Esophagus squamous epithelium (tissue), 5 donors: ENCODE results near the gene TICRR. TPM values are rescaled to one million over a fixed set of nuclear protein-coding genes. Genes with fewer than 3 reads are reported as not detected.

Experiments
- DNase-seq: peaks from one replicate; lab custom pipeline; 2025; lab: John Stamatoyannopoulos, UW
- H3K27ac ChIP-seq, 4 donors: fragments of 200-600 bp; sonication (generic); one replicate each; pipeline ENCODE4 v1.5.1; 2016 to 2019; ENCODE audit warnings: mild to moderate bottlenecking in 1 of 4
- H3K27me3 ChIP-seq, 4 donors: fragments of 200-600 bp; sonication (generic); 1 replicate in 3 of 4; 2 replicates in 1 of 4; pipeline versions ENCODE4 v1.5.1 to v1.6.0; 2017 to 2021; ENCODE audit warnings: antibody characterized with exemption in 1 of 4
- H3K36me3 ChIP-seq, 3 donors: fragments of 200-600 bp; sonication (generic); one replicate each; pipeline ENCODE4 v1.5.1; 2016 to 2019
- H3K4me1 ChIP-seq, 3 donors: fragments of 200-600 bp; sonication (generic); one replicate each; pipeline ENCODE4 v1.5.1; 2017 to 2019
- H3K4me3 ChIP-seq, 4 donors: fragments of 200-600 bp; sonication (generic); 1 replicate in 3 of 4; 2 replicates in 1 of 4; pipeline ENCODE4 v1.5.1; 2016 to 2019; ENCODE audit warnings: mild to moderate bottlenecking in 2 of 4, moderate library complexity in 1 of 4
- H3K9me3 ChIP-seq, 3 donors: fragments of 200-600 bp; sonication (generic); one replicate each; pipeline ENCODE4 v1.5.1; 2016 to 2019
- CTCF ChIP-seq, 6 experiments: fragments of 450-650 bp in 4 of 6; fragments of 200-600 bp in 2 of 6; sonication (generic) in 2 of 6; IDR thresholded peaks; one replicate each; pipeline ENCODE4 v1.5.1; 2016 to 2019; ENCODE audit warnings: antibody characterized with exemption in 6 of 6, mild to moderate bottlenecking in 4 of 6, moderate library complexity in 4 of 6
- POLR2A ChIP-seq, 4 donors: fragments of 450-650 bp; IDR thresholded peaks; one replicate each; pipeline ENCODE4 v1.6.1; 2017; ENCODE audit warnings: antibody characterized with exemption in 4 of 4, mild to moderate bottlenecking in 4 of 4, moderate library complexity in 3 of 4
- WGBS, 2 donors: methylation state at CpG; one replicate each; pipeline ENCODE4 v1.1.5; 2018; 5-methylcytosine and 5-hydroxymethylcytosine counted together
- intact Hi-C: fragments of 100-400 bp; cut with DNase I; formaldehyde crosslinking; loops from one replicate; pipeline ENCODE4 v1.15.0; 2022
- total RNA-seq, 4 donors: library from RNA; depleted of rRNA; stranded (reverse); fragments of >200 nt; gene quantifications; one replicate each; pipeline ENCODE4 v1.1.0, GENCODE V29; 2016
- donor health status: DM: yes; HTN: yes; CAD: no.

The TICRR gene
- total RNA-seq, 4 donors from 2014 or later, result 8.4 to 33.7 (median 10.1) TPM

GRCh38 chr15:89616228-89616627 is 41.0 kb downstream of the TICRR start:
- H3K4me3 ChIP-seq, result no peak overlapping the region
- TF ChIP-seq POLR2A (IDR thresholded peaks at IDR 0.05) (no peak), CTCF (IDR thresholded peaks at IDR 0.05) (no peak)
- H3K4me1 ChIP-seq, result peaks cover 0 to 8% (median 0%) of the 10 kb centered on the region in 3 donors
- peak overlapping the region in 1 of 4 donors; percentile 40 for H3K27ac ChIP-seq
- H3K9me3 ChIP-seq, result peaks cover 0 to 7% (median 0%) of the 10 kb centered on the region in 3 donors
- DNase-seq, result no peak
- intact Hi-C loops, result no loop called here
- WGBS, 2 donors, result 86 to 92% methylated on average over 4 of the region's 4 CpGs
- H3K36me3 ChIP-seq, result peaks cover 0 to 38% (median 0%) of the 10 kb centered on the region in 3 donors
- no peaks in the 10 kb centered on the region for H3K27me3 ChIP-seq

- no peak overlapping the region for H3K4me3 ChIP-seq
- H3K27ac ChIP-seq, result no peak overlapping the region
- H3K27me3 ChIP-seq, result no peaks in the 10 kb centered on the region
- no peak for DNase-seq
- TF ChIP-seq CTCF (IDR thresholded peaks at IDR 0.05) (no peak), POLR2A (IDR thresholded peaks at IDR 0.05) (no peak)
- H3K9me3 ChIP-seq, result no peaks in the 10 kb centered on the region
- peaks cover 0 to 3% (median 0%) of the 10 kb centered on the region in 3 donors for H3K4me1 ChIP-seq
- WGBS, 2 donors, result 74 to 75% methylated on average over 4 of the region's 4 CpGs
- intact Hi-C loops, result no loop called here
- H3K36me3 ChIP-seq, result peaks cover 0 to 74% (median 5%) of the 10 kb centered on the region in 3 donors
Measured at GRCh38 chr15:89621547-89621946, 46.3 kb downstream of the TICRR start.

GRCh38 chr15:89623165-89623564 is 47.9 kb downstream of the TICRR start:
- intact Hi-C loops, result no loop called here
- Histone ChIP-seq H3K36me3 (peaks cover 3 to 90% (median 5%) of the 10 kb centered on the region in 3 donors), H3K27ac (no peak overlapping the region), H3K4me3 (no peak overlapping the region), H3K27me3 (no peaks in the 10 kb centered on the region), H3K9me3 (no peaks in the 10 kb centered on the region), H3K4me1 (no peaks in the 10 kb centered on the region)
- DNase-seq, result no peak
- TF ChIP-seq CTCF (IDR thresholded peaks at IDR 0.05), result no peak
- no peak for TF ChIP-seq POLR2A (IDR thresholded peaks at IDR 0.05)
- 74 to 78% methylated on average over 1 of the region's 1 CpG for WGBS, 2 donors

GRCh38 chr15:89625716-89626115 is 50.4 kb downstream of the TICRR start:
- WGBS, 2 donors, result 96 to 98% methylated on average over 4 to 6 of the region's 9 CpGs

More at GRCh38 chr15:89625716-89626115, 50.4 kb downstream of the TICRR start:
- Histone ChIP-seq H3K9me3 (no peaks in the 10 kb centered on the region), H3K4me1 (no peaks in the 10 kb centered on the region), H3K36me3 (peaks cover 12 to 93% (median 22%) of the 10 kb centered on the region in 3 donors), H3K27me3 (no peaks in the 10 kb centered on the region), H3K4me3 (no peak overlapping the region), H3K27ac (no peak overlapping the region)
- no peak for DNase-seq
- intact Hi-C loops, result no loop called here
- TF ChIP-seq CTCF (IDR thresholded peaks at IDR 0.05) (no peak), POLR2A (IDR thresholded peaks at IDR 0.05) (no peak)
